Adrenal gland (tissue), 5 donors: ENCODE measurements around the gene ZNF333.

Source experiments
- CTCF ChIP-seq, 6 experiments: fragments of 450-650 bp in 4 of 6; fragments of 200-600 bp in 2 of 6; sonication (generic) in 1 of 6; IDR thresholded peaks; 1 replicate in 5 of 6; 2 replicates in 1 of 6; pipeline versions ENCODE4 v1.5.1 to v1.8.0; 2016 to 2021; ENCODE audit warnings: antibody characterized with exemption in 6 of 6, mild to moderate bottlenecking in 2 of 6, moderate library complexity in 1 of 6
- POLR2A ChIP-seq, 2 donors: fragments of 450-650 bp; IDR thresholded peaks; one replicate each; pipeline ENCODE4 v1.6.1; 2017; ENCODE audit warnings: antibody characterized with exemption in 2 of 2, mild to moderate bottlenecking in 2 of 2, moderate library complexity in 1 of 2
- donor health status: DM: no; HTN: no; CAD: no.

- TF ChIP-seq CTCF (IDR thresholded peaks at IDR 0.05) (no peak), POLR2A (IDR thresholded peaks at IDR 0.05) (no peak)
Measured at GRCh38 chr19:14733574-14733973, 43.7 kb downstream of the ZNF333 start.
